GM15510 (cell line): ENCODE data around the gene NPRL2.

Experiments used
- POLR2A ChIP-seq: IDR thresholded peaks from 3 replicates; pipeline ENCODE4 v1.6.1; 2011; ENCODE audit warnings: borderline replicate concordance; ENCODE audit not compliant: insufficient read length; ENCODE audit errors: extremely low read depth

Gene NPRL2

GRCh38 chr3:50326182-50326541, 24.4 kb downstream of the NPRL2 start:
- no peak for TF ChIP-seq POLR2A

DNA sequence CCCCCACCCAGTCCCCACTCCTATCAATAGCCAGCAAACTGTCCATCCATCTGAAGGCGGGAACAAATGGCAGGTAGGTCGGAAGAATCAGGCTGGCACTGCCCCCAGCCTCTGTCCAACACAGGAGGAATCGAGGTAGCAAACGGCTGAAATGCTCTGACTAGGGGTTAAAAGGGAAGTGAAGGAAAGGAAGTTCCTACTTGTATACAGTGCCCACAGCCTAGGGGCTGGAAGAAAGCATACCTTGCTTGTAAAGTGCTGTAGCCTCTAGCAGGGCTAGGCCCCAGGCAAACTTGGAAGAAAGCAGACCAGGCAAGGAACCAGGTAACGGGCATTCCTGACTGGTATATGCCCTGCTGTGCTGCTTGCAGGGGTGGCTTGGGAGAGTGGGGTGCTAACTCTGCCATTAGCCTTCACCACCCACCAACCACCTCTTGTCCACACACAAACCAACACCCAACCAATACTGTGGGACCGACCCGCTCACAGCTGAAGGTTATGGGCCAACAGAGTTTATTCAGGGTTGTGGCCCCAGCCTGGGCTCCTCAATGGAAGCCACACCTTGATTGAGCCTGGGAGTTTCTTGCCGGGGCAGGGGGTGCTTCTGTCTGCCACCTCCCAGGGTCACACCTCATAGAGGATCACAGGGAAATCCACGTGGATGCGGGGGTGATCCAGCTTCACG, 24.9 kb downstream of the NPRL2 start:
- TF ChIP-seq POLR2A: no peak

DNA sequence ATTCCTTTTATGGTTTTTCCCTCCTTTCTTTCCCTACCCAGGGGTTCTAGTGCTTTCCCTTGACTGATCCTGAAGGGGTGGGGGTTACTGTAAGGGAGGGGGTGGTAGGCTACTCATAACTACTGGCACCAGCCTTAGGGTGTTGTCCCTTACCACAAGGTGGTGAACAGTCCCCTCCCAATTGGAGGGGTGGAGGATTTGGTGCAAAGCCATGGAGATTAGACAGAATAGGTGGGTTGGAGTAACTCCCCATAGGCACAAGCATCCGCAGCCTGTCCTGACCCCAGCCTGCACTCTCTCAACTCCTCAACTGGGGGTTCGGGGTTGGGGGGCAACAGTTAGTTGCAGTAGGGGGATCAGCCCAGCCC, 25.5 kb downstream of the NPRL2 start:
- no peak for TF ChIP-seq POLR2A

- TF ChIP-seq POLR2A: no peak
Observed at GRCh38 chr3:50324351-50325112, 26.0 kb downstream of the NPRL2 start.

GRCh38 chr3:50323614-50324199, 26.9 kb downstream of the NPRL2 start:
- TF ChIP-seq POLR2A: no peak

GRCh38 chr3:50323092-50323600, 27.4 kb downstream of the NPRL2 start:
- no peak for TF ChIP-seq POLR2A

DNA sequence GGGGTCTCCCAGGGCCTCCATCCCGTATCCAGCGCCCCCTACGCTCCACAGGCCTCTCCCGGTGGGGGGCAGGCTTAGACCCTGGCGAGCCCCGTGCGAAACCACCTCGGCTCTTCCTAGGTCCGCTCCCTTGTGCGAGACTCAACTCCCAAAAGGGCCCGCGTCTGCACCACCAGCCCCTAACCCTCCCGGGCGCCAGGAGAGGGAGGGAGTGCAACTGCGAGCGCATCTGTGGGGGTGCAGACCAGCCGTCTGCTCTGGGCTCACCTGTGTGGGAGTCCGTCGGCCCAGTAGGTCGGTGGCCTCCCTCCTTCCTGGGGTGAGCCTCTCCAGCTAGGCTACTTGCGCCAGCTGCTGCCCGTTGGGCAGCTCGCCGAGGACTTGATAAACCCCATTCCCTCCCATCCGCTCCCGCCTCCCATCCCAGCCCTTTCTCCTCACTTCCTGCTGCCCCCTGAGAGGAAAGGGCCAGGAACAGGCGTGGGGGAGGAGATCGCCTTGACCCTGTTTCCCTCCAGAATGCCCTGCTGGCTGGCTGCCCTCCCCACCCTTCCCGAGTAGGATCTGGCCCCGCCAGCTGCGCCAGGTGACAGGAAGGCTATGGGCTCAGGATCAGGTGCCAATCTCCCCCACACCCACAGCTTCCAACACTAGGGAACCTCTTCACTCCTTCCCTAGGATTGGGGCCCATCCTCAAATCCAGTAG, 28.0 kb downstream of the NPRL2 start, which contains the start of gene HYAL2:
Gene HYAL2, minus strand, starts transcription at position 360 of the 706 bp plus-strand sequence. CDS start 2,256 bp downstream, outside the sequence.
- no peak for TF ChIP-seq POLR2A

- TF ChIP-seq POLR2A: no peak
Observed at GRCh38 chr3:50322115-50322385, 28.5 kb downstream of the NPRL2 start.

DNA sequence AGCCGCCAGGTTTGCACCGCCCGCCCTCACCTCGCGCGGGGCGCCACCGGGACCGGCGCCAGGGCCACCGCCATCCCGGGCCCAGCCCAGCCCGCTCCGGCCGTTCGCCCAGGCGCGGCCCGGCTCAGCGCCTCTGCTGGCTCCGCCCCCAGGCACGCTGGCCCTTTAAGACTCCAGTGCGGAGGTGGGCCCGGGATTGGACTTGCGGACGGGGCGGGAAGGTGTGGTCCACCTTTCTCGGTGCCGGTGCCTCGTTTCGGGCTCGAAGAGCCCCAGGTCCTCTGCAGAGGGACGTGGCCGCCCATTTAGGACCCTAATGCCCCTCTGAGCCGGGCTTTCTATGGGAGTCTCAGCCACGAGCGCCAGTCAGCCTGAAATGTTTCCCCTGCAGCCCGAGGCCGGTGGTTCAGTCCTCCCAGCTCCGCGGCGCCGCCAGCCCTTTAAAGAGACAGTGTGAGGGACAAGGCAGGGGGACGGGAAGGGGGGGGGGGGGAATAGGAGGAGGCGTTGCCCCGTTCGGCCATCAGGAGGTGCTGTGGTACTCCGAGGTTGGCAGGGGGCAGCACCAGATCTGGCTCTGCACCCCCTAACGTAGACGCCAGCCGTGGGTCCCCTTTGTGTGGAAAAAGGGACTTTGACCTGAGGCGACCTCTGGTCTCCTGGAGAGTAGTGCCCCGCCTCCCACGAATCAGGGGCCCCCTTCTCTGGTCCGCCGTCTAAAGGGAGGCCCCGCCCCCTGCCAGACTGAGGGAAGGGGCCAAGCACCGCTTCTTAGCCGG, 29.1 kb downstream of the NPRL2 start:
- TF ChIP-seq POLR2A: peak; percentile 72

GRCh38 chr3:50320853-50321335, 29.7 kb downstream of the NPRL2 start:
- no peak for TF ChIP-seq POLR2A

GRCh38 chr3:50319894-50320625, 30.5 kb downstream of the NPRL2 start:
- no peak for TF ChIP-seq POLR2A

DNA sequence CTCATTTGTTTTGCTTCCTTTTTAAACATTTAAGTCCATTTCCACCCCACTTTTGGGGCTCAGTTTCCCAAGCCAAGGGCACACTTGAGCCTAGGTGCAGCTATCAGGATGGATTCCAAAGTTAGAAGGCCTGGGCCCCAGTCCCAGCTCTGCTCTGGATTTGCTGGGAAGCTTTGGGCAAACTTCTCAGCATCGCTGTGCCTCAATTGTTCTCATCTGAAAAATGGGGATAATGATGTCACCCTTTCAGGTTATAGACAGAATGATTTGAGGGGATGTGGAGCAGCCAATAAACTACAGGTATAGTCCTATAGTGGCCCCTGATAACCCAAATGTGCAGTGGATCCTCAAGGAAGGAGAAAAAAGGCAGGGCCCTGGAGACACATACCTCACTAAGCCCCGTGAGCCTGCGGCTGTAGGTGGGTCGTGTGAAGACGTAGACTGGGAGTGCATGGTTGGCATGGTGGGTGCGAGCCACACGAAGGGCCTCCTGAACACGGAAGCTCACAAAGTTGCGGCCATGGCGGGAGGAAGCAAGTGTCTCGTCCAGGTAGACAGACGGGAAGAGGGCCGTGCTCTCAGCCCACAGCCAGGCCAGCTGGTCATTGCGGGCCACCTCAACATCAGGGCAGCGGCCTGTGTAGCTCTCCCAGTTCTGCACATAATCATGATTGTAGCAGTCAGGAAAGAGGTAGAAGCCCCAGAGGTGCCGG, 31.2 kb downstream of the NPRL2 start:
- no peak for TF ChIP-seq POLR2A

GRCh38 chr3:50318615-50319014, 32.0 kb downstream of the NPRL2 start:
- TF ChIP-seq POLR2A: no peak

- no peak for TF ChIP-seq POLR2A
Observed at GRCh38 chr3:50318163-50318562, 32.4 kb downstream of the NPRL2 start.

DNA sequence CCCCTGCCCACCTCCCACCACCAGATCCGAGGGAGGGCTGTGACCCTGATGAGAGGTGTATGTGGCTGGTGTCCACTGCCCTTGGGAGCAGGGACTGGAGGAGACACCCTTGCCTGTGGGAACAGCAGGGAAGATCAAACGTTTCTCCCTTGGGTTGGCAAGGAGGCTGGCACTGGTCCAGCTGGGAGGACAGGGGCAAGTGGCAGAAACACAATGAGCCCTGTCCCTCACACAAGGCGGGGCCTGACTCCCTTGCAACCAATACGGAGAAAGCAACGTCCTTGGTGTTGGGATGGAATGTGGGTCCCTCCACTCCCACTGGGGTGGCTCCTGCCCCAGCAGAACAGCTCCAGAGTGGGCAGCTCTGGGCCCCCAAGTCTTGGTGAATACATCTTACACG, 33.3 kb downstream of the NPRL2 start:
- no peak for TF ChIP-seq POLR2A
